Right ventricle myocardium superior (tissue), 1 donor: ENCODE data around the gene TAF4. TPM values are rescaled to one million over a fixed set of nuclear protein-coding genes. Genes with fewer than 3 reads are reported as not detected.
"Not testable (repeated sequence)": the region's sequence is repeated elsewhere in the genome, so short reads cannot be mapped to it uniquely, and the experiment has no call there.

Experiments used
- ATAC-seq: fragments of 200-7000 bp; cut with Tn5 transposase; one replicate; pipeline ENCODE4 v1.9.1; 2020; ENCODE audit warnings: mild to moderate bottlenecking; ENCODE audit not compliant: poor library complexity
- DNase-seq: peaks from one replicate; pipeline ENCODE4 v3.0.0-alpha.2; 2020
- intact Hi-C: fragments of 100-400 bp; cut with DNase I; formaldehyde crosslinking; loops from one replicate; pipeline ENCODE4 v1.11.2; 2022
- total RNA-seq: library from RNA; stranded (reverse); fragmentation: NEBNext Ultra II Directional; extraction: Animal tissue kit (Norgen Biotek cat#: 25700); gene quantifications from one replicate; pipeline ENCODE4 v1.2.1, GENCODE V29; 2021
- donor health status: DM: no; HTN: yes; CAD: no; lungs with severe emphysema.

The TAF4 gene
- total RNA-seq, 1 donor from 2014 or later = 11.6 TPM

DNA sequence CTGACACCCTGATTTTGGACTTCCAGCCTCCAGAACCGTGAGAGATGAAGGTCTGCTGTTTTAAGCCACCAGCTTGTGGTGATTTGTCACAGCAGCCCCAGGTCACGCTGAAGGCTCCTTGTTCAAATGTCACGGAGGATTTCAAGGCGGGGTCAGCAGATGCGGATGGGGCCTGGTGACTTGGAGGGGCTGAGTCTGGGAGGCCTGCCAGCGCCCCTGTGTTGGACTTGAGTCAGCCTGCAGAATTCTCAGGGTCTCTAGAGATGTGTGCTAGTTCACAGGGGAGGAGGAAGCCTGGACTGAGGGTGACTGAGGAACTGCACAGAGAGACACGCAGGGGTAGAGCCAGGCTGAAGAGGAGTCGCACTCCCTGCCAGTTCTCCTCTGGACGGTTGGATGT, 19.5 kb upstream of the TAF4 start:
- intact Hi-C loops = no loop called here
- DNase-seq (no peak), ATAC-seq (no peak)

DNA sequence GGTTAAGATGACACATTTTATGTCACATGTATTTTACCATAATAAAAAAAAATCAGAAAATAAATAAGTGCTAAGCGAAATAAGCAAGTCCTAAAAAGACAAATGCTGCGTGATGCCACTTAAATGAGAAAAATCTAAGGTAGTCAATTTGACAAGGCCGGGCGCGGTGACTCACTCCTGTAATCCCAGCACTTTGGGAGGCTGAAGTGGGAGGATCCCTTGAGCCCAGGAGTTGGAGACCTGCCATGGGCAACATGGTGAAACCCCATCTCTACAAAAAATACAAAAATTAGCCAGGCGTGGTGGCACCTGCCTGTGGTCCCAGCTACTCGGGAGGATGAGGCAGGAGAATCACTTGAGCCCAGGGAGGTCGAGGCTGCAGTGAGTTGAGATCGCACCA, 18.5 kb upstream of the TAF4 start:
- ATAC-seq, DNase-seq, intact Hi-C loops: not testable (repeated sequence)

DNA sequence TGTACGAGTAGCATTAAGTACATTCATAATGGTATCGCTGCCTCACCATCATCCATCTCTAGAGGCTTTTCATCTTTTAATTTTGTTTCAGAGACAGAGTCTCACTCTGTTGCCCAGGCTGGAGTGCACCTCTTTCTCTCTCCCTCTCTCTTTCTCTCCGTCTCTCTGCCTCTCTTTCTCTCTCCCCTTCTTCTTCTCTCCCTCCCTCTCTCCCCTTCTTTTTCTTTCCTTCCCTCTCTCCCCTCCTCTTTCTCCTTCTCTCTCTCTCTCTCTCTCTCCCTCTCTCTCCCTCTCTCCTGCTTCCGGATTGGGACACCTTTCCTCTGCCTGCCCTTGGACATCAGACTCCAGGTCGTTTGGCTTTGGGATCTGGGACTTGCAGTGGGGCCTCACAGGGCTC, 17.6 kb upstream of the TAF4 start:
- ATAC-seq (no peak), DNase-seq (no peak)
- intact Hi-C loops = no loop called here

DNA sequence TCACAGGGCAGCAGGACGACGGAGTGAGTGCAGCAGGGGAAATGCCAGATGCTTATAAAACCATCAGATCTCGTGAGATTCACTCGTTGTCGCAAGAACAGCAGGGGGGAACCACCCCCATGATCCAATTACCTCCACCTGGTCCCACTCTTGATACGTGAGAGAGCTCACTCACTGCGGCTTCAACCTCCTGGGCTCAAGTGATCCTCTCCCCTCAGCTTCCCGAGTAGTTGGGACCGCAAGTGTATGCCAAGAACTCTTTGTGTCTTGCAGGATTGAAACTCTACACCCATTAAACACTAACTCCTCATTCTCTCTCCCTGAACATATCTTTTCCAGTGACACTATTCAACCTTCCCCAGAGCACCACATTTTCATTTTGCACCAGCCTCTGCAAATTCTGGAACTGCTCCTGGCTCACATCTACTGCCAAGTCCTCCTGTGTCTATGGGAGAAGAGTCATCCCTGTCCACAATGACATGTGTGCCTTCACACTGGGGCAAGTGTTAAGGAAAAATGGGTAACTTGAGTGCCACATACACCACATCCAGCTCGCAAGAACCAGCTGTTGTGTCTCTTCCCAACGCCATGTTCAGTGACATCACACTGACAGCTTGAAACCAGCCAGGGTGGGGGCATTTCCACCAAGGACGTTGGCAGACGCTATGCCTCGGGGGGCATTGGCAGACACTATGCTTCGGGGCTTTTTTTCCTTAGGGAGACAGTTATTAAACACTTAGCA, 14.7 kb upstream of the TAF4 start:
- no peak for ATAC-seq
- DNase-seq = no peak
- intact Hi-C loops = no loop called here

DNA sequence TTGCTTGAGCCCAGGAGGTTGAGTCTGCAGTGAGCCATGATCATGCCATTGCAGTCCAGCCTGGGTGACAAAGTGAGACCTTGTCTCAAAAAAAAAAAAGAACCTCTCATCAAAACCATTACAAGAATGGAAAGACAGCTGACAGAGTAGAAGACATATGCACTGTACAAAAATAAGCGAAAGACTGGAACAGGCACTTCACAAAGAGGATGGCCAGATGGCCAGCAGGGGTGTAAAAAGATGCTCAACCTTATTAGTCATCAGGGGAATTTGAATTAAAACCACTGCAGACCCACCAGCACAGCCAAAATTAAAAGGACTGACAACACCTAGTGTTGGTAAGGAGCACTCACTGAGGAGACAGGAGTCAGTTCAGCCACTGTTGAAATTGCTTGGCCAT, 13.5 kb upstream of the TAF4 start:
- intact Hi-C loops = no loop called here
- ATAC-seq = no peak
- no peak for DNase-seq

DNA sequence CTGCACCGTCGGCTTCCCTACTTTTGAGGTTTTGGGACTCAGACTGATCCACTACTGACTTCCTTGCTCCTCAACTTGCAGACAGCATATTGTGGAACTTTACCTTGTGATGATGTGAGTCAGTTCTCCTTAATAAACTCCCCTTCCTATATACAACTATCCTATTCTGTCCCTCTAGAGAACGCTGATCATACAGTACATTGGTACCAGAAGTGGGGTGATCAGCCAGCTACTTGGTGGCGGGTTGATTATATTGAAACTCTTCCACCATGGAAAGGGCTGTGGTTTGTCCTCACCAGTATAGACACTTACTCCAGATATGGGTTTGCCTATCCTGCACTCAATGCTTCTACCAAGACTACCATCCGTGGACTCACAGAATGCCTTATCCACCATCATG, 7.6 kb upstream of the TAF4 start:
- ATAC-seq = no peak
- intact Hi-C loops = no loop called here

DNA sequence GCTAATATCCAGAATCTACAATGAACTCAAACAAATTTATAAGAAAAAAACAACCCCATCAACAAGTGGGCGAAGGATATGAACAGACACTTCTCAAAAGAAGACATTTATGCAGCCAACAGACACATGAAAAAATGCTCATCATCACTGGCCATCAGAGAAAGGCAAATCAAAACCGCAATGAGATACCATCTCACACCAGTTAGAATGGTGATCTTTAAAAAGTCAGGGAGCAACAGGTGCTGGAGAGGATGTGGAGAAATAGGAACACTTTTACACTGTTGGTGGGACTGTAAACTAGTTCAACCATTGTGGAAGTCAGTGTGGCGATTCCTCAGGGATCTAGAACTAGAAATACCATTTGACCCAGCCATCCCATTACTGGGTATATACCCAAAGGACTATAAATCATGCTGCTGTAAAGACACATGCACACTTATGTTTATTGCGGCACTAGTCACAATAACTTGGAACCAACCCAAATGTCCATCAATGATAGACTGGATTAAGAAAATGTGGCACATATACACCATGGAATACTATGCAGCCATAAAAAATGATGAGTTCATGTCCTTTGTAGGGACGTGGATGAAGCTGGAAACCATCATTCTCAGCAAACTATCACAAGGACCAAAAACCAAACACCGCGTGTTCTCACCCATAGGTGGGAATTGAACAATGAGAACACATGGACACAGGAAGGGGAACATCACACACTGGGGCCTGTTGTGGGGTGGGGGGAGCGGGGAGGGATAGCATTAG, 6.2 kb upstream of the TAF4 start:
- DNase-seq, intact Hi-C loops, ATAC-seq: not testable (repeated sequence)

More for the DNA sequence above, 7.6 kb upstream of the TAF4 start:
- DNase-seq = no peak

DNA sequence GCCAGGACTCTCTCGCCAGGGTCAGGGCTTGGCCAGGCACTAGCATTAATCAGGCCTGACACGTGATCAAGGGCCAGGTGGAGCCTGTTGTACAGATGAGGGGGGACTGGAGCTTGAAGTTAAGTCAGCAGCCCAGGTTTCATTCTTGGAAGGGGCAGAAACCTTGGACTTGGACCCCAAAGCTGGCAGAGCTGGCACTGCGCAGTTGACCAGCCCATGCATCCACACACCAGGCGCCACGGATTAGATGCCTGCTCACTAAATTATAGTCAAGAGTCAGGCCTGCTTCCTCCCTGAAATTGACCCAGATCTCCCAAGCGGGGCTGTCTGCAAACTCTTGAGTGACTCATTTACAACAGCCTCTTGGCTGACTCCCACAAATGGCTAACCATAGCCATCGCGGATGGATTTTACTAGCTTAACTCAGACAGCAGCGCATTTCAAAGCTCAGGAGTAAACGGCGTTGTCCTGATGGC, 4.1 kb upstream of the TAF4 start:
- ATAC-seq = no peak
- DNase-seq = no peak
- intact Hi-C loops = loop anchor here (5.0 kb wide), 1 partner anchor 53 kb away; the partner anchor contains the start of gene LSM14B

DNA sequence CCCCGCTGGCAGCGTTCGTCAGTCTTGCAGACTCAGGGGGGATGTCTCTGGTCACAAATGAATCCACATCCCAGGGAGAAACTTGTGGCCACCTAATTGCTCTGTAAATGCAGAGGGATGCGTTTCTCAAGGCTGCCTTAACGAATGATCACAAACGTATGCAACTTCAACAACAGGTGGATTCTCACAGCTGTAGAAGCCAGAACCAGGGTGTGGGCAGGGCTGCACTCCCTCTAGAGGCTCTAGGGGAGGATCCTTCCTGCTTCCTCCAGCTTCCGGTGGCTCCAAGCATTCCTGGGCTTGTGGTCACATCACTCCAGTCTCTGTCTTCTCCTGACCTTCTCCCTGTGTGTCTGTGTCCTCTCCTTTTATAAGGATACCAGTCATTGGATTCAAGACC, 3.3 kb upstream of the TAF4 start:
- intact Hi-C loops = loop anchor here (5.0 kb wide), 1 partner anchor 53 kb away; the partner anchor contains the start of gene LSM14B
- no peak for DNase-seq
- ATAC-seq = no peak

DNA sequence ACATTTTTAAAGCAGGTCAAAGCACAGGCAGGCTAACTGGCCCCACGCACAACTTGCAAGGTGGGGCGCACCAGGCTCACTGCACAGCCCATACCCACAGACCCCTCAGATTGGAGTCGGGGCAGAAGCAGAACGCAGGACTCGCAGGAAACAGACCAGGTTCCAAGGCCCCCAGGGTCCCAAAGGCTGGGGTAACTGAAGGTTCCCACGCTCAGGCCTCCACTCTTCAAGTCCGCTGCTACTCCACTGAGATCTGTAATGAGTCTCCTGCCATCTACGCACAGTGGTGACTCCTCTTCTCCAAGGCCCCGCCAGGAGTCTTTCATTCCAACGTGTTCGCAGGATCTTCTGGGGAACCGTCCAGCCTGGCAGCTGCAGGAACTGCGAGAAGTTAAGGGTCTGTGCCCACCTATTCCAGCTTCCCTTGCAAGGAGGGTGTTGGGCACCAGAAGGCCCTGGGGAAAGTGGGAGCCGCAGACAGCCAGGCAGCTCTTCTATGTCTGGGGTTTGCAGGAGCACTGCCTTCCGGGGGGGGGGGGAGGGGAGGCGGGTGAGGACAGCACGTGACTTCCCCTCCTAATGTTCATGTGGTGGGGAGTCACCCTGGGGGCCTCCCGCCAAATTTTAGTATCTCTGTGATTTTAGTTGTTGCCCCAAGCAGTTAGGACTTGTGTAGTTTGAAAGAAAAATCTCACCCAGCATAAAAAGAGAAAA, 2.0 kb upstream of the TAF4 start:
- intact Hi-C loops = loop anchor here (5.0 kb wide), 1 partner anchor 55 kb away; the partner anchor contains the start of gene LSM14B
- DNase-seq = no peak
- no peak for ATAC-seq

DNA sequence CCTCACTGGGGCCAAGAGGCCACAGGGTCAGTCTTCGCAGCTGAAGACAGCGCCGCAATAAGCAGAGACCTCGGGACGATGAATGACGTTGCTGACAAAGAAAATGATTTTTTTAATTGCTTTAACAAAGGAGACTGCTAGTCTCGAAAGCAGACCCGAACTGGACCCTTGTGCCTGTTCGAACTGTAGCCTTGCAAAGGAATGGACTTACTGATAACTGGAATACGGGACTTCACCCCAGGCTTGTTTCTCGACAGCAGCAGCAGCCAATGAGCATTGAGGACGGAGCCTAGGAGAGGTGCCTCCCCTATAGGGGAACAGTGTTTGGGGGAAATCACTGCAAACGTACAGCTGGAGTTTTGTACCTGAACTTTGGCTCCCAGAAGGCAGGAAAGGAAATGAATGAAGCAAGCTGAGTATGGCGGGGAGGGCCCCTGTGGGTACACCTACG, 1.3 kb upstream of the TAF4 start:
- ATAC-seq = peak; percentile 31
- no peak for DNase-seq
- intact Hi-C loops = loop anchor here (5.0 kb wide), 1 partner anchor 55 kb away; the partner anchor contains the start of gene LSM14B

DNA sequence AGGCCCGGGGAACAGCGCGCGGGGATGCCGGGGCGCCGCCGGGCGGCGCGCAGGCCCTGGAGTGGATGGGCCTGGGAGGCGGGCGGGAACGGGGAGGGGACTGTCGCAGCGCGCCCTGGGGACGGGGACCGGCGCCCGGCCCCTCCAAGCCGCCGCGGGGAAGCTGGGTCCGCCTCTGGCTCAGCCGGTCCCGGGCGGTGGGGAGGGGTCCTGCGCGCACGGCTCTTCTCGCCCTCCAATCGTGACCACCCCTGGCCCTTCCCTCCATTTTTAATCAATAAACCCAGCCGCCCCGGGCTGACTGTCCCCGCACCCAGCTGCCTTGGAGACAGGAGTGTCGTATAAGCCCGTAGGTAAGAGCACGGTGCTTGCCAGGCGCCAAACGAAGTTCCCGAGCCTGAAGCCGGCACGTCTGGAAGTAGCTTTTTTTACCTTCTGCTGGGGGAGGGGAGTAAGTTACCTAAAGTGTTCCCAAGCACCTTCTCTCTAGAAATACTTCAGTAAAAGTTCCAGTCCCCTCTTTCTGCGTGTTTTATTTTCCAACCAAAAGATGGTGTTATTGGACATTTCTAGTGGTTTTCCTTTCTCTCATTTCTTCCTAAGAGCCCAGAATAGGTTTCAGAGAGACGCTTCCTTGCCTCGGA, 780 bp upstream of the TAF4 start:
- intact Hi-C loops = loop anchor here (5.0 kb wide), 1 partner anchor 56 kb away; the partner anchor contains the start of gene LSM14B
- ATAC-seq = peak; percentile 54
- peak; percentile 61 for DNase-seq

DNA sequence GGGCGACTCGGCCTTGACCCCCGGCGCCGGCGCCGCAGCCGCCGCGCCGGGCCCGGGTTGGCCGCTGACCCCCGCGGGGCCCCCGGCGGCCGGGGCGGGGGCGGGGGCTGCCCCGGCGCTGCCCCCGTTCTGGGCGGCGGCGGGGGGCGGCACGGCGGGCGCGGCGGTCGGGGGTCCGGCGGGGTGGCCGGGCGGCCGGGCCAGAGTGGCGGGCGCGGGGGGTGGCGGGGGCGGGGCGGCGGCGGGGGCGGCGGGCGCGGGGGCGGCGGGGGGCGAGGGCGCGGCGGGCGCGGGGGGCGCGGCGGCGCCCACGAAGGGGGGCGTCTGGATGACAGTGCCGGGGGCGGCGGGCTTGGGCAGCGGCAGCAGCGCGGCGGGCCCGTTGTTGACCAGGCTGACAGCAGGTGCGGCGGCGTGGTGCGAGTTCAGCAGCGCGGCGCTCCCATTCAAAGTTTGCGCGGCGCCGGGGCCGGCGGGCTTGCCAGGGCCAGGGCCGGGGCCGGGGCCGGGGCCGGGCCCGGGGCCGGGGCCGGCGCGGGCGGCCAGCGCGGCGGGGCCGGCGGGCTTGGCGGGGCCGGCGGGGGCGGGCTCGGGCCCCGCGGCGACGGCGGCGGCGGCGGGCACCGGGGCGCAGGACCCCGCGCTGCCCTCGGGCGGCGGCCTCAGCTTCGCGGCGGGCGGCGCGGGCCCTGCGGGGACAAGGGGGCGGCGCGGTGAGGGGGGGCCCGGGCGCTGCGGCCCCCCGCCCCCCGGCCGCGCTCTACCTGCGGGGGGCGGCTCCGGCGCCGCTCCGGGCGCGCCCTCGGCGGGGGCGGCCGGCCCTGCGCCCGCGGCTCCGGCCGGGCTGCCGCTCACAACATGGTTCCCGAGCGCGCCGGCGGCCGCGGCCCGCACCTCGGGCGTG, 659 bp downstream of the TAF4 start:
- ATAC-seq = no peak
- no peak for DNase-seq
- intact Hi-C loops = loop anchor here (5.0 kb wide), 2 partner anchors 57 to 67 kb away; partner anchors contain the start of gene LSM14B

DNA sequence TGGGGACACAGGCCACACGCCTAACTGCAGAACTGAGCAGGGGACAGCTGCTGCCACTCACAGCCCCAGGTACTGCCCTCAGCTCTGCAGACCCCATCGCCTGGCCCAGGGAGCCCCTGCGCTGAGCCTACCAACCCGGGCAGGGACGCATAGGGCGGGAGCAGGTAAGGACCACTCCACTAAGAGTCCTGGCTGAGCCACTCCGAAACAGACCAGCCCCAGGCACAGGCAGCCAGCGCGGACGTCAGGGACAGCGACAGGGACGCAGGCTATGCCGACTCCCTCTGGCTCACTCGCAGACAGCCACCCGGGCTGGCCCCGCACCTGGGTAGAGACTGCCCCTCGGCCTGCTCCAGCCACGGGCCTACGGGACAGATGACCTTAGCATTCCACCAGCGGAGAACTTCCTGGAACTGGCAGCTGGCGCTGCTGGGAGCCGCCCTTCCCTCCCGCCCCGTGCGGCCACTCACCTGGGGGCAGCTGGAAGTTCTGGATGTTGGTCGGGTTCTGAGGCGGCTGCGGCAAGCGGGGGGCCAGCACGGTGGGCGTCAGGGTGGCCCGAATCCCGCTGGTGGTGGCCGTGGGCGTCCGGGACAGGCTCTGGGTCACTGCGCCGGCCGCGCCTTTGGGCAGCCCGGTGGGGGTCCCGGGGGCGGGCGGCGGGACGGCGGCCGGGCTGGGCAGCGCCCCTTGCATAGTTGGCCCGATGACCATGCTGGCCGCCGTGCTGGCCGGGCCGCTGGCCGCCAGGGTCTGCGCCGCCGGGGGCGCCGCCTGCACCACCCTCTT, 1.5 kb downstream of the TAF4 start:
- intact Hi-C loops = loop anchor here (5.0 kb wide), 1 partner anchor 68 kb away; no protein-coding TSS in a partner anchor
- DNase-seq (peak; percentile 73), ATAC-seq (peak; percentile 56)

DNA sequence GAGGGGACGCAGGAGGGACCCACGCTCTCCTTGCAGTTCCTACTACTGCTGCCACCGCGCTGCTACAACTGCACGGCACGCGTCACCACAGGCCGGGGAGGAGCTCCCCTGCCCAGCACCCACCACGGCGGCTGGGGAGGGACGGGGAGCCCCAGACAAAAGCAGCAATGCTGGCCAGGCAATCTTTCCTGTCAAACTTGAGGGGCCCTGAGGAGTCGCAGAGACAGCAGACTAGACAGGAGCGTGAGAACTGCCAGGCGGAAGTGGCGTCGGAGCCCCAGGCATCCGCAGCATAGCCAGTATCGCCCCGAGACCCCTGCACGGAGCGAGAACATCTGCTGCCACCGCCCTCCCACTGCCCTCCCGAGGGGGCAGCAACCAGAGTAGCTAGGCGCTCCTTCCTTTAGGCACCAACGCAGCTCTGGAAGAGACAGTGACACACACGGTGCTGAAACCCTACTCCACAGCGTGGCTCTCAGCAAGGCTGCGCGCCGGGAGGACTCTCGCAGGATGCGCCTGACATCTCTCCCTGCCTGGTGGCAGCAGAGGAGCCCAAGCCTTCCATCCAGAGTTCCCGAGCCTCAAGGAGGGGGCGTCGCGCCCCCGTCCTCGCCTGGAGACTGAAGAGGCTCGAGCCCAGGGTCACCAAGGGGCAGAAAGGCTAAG, 2.2 kb downstream of the TAF4 start:
- intact Hi-C loops = loop anchor here (5.0 kb wide), 1 partner anchor 69 kb away; no protein-coding TSS in a partner anchor
- ATAC-seq (peak; percentile 8), DNase-seq (no peak)
